Gastroesophageal sphincter (tissue), 3 donors: Measurements from ENCODE around the gene RMND1.

Source experiments
- EP300 ChIP-seq: sonication (generic); formaldehyde crosslinking; IDR thresholded peaks from one replicate; pipeline ENCODE4 v1.6.1; 2017; ENCODE audit warnings: antibody characterized with exemption, mild to moderate bottlenecking
- POLR2A ChIP-seq, 2 donors: fragments of 450-650 bp; IDR thresholded peaks; one replicate each; pipeline ENCODE4 v1.6.1; 2017; ENCODE audit warnings: antibody characterized with exemption in 2 of 2, mild to moderate bottlenecking in 2 of 2, moderate library complexity in 1 of 2
- POLR2AphosphoS5 ChIP-seq: sonication (generic); formaldehyde crosslinking; IDR thresholded peaks from one replicate; pipeline ENCODE4 v1.6.1; 2017; ENCODE audit warnings: antibody characterized with exemption
- TF ChIP-seq, protein P1 (sequence below), 4 experiments: fragments of 200-600 bp in 2 of 4; fragments of 450-650 bp in 2 of 4; sonication (generic) in 1 of 4; IDR thresholded peaks; one replicate each; pipeline ENCODE4 v1.5.1; 2017 to 2019; ENCODE audit warnings: antibody characterized with exemption in 4 of 4, mild to moderate bottlenecking in 2 of 4, moderate library complexity in 2 of 4

DNA sequence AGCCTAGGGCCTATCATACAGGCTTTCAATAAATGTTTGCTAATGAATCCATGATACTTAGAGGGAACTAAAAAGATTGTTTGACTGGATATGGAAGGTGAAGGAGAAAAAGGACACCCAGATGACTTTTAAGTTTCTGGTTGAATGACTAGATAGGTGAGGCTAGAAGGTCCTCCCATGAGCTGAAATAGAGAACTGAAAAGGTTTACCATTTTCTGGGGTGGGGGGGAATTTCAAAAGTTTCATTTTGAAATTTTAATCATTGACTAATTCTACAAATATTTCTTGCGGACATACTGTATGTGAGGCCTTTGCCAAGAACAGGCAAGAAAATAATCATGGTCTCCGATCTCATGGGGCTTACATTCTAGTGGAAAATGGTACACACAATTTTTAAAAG, 42.7 kb downstream of the RMND1 start:
- TF ChIP-seq EP300 (no peak), POLR2A (IDR thresholded peaks at IDR 0.05) (no peak), POLR2AphosphoS5 (no peak)
- TF ChIP-seq, protein P1, sequence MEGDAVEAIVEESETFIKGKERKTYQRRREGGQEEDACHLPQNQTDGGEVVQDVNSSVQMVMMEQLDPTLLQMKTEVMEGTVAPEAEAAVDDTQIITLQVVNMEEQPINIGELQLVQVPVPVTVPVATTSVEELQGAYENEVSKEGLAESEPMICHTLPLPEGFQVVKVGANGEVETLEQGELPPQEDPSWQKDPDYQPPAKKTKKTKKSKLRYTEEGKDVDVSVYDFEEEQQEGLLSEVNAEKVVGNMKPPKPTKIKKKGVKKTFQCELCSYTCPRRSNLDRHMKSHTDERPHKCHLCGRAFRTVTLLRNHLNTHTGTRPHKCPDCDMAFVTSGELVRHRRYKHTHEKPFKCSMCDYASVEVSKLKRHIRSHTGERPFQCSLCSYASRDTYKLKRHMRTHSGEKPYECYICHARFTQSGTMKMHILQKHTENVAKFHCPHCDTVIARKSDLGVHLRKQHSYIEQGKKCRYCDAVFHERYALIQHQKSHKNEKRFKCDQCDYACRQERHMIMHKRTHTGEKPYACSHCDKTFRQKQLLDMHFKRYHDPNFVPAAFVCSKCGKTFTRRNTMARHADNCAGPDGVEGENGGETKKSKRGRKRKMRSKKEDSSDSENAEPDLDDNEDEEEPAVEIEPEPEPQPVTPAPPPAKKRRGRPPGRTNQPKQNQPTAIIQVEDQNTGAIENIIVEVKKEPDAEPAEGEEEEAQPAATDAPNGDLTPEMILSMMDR (IDR thresholded peaks at IDR 0.05): no peak
